ENCODE results near the gene PALMD.

Gene PALMD

DNA sequence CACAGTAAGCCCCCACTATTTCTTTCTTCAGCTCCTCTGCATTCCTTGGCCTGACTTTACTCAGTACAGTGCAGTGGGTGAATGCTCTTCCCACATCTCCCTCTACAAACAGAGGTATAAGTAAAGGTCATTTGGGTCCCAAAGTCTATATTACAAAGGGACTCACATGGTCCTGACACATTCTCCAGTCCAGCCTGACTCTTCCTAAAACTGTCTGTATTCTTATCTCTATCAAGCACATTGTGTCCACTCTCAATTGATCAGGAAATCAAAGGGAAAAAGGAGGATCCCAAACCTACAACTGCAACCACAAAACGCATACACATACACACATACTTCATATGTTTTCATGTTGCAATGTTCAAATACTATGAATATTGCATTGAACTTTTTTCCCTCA, 71.1 kb downstream of the PALMD start:
- TF ChIP-seq, protein P1, sequence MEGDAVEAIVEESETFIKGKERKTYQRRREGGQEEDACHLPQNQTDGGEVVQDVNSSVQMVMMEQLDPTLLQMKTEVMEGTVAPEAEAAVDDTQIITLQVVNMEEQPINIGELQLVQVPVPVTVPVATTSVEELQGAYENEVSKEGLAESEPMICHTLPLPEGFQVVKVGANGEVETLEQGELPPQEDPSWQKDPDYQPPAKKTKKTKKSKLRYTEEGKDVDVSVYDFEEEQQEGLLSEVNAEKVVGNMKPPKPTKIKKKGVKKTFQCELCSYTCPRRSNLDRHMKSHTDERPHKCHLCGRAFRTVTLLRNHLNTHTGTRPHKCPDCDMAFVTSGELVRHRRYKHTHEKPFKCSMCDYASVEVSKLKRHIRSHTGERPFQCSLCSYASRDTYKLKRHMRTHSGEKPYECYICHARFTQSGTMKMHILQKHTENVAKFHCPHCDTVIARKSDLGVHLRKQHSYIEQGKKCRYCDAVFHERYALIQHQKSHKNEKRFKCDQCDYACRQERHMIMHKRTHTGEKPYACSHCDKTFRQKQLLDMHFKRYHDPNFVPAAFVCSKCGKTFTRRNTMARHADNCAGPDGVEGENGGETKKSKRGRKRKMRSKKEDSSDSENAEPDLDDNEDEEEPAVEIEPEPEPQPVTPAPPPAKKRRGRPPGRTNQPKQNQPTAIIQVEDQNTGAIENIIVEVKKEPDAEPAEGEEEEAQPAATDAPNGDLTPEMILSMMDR (IDR thresholded peaks at IDR 0.05; ENCODE audit: insufficient read depth, low read depth, low read length, missing control alignments) = no peak
- no peak for DNase-seq (ENCODE audit: low read depth)
- no peak overlapping the region for H3K4me3 ChIP-seq (ENCODE audit: low read length)

DNA sequence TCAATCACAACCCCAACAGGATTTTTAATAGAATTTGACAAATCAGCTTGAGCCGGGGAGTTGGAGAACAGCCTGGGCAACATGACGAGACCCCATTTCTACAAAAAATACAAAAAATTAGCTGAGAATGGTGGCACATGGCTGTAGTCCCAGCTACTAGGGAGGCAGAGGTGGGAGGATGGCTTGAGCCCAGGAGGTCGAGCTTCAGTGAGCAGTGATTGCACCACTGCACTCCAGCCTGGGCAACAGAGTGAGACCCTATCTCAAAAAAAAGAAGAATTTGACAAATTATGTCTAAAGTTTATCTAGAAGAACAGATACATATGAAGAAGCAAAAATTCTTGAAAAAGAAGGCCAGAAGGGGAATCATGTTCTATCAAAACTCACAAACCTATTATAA, 77.3 kb downstream of the PALMD start:
- no peak overlapping the region for H3K4me3 ChIP-seq (ENCODE audit: low read length)
- TF ChIP-seq, protein P1 (IDR thresholded peaks at IDR 0.05; ENCODE audit: insufficient read depth, low read depth, low read length, missing control alignments) = no peak
- no peak for DNase-seq (ENCODE audit: low read depth)

DNA sequence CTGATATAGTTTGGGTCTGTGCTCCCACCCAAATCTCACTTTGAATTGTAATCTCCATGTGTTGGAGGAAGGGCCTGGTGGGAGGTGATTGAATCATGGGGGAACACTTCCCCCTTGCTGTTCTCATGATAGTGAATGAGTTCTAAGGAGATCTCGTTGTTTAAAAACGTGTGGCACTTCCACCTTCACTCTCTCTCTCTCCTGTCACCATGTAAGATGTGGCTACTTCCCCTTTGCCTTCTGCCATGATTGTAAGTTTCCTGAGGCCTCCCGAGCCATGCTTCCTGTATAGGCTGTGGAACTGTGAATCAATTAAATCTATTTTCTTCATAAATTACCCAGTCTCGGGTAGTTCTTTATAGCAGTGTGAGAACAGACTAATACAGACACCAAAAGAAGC, 80.1 kb downstream of the PALMD start:
- H3K4me3 ChIP-seq (ENCODE audit: low read length) = no peak overlapping the region
- TF ChIP-seq, protein P1 (IDR thresholded peaks at IDR 0.05; ENCODE audit: insufficient read depth, low read depth, low read length, missing control alignments) = no peak
- DNase-seq (ENCODE audit: low read depth) = no peak

DNA sequence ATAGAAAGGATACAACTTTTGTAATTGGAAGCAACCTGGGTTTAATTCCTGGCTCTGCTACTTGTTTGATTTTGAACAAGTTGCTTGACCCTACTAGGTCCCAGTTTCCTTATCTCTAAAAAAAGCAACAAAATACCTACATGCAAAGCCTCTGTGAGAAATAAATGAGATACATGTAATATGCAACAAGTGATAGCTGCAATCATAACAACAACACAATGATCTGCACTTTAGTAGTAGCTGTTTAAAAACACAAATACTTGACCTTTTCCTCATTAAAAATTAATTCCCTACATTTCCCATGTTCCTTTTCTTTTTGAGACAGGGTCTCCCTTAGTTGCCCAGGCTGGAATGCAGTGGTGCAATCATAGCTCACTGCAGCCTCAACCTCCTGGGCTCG, 80.5 kb downstream of the PALMD start:
- TF ChIP-seq, protein P1 (IDR thresholded peaks at IDR 0.05; ENCODE audit: insufficient read depth, low read depth, low read length, missing control alignments) = no peak
- H3K4me3 ChIP-seq (ENCODE audit: low read length) = no peak overlapping the region
- no peak for DNase-seq (ENCODE audit: low read depth)

DNA sequence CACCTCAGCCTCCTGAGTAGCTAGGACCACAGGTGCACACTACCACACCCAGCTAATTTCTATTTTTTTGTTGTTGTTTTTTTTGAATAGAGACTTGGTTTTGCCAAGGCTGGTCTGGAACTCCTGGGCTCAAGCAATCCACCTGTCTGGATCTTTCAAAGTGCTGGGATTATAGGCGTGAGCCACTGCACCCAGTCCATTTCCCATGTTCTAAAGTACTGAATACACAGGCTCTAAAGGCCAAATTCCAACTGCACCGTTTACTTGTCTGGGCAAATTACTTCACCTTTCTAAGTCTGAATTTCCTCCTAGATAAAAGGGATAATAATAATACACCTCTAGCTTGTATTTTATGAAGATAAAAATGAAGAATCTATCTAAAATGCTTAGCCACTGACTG, 80.9 kb downstream of the PALMD start:
- no peak for DNase-seq (ENCODE audit: low read depth)

DNA sequence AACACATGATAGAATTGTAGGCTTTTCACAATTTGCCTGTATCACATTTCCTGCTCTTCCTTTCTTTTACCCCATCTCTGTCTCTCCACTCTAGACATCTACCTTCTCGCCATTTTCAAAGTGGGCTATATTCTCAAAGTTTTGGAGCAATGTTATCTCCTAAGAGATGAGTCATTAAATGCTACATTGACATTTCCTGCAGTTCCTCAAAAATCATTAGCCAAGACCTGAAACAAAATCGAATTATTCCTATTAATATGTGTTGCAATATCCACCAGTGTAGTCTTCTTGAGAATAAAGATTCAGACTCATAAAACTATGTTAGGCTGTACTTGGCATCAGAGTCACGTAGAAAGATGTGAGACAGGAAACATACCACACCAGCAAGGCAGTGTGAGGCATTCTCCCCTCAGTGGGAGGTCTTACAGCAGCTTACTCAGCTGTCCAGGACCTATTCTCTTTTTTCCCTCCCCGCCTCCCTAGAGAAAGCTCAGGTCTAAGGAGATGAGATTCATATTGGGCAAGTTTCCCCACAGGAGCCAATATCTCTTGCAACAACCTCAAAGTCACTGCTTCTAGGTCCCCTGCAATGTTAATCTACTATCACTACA, 81.8 kb downstream of the PALMD start:
- no peak overlapping the region for H3K4me3 ChIP-seq (ENCODE audit: low read length)
- TF ChIP-seq, protein P1 (IDR thresholded peaks at IDR 0.05; ENCODE audit: insufficient read depth, low read depth, low read length, missing control alignments) = no peak
- no peak for DNase-seq (ENCODE audit: low read depth)

More for the DNA sequence above, 80.9 kb downstream of the PALMD start:
- no peak overlapping the region for H3K4me3 ChIP-seq (ENCODE audit: low read length)
- TF ChIP-seq, protein P1 (IDR thresholded peaks at IDR 0.05; ENCODE audit: insufficient read depth, low read depth, low read length, missing control alignments) = no peak
